Naive thymus-derived CD4-positive, alpha-beta T cell (primary cell): ENCODE measurements around the gene NEMP2. TPM values are rescaled to one million over a fixed set of nuclear protein-coding genes. Genes with fewer than 3 reads are reported as not detected.

Experiments used
- ATAC-seq: fragments of 150-1000 bp; cut with Tn5 transposase; 2 replicates; pipeline ENCODE4 v1.10.0; 2021; ENCODE audit warnings: mild to moderate bottlenecking, moderate library complexity
- CTCF ChIA-PET: fragments of 350-600 bp; sonication (Branson Sonifier 250); formaldehyde crosslinking; loops from one replicate; lab custom pipeline; 2021; ENCODE audit warnings: antibody characterized with exemption; lab: Charles Lee
- POLR2A ChIA-PET: fragments of 350-600 bp; sonication (Branson Sonifier 250); formaldehyde crosslinking; loops from one replicate; lab custom pipeline; 2021; ENCODE audit warnings: antibody characterized with exemption, inconsistent platforms; lab: Charles Lee
- DNase-seq, 9 donors: peaks; one replicate each; pipeline versions ENCODE4 v3.0.0 to v3.0.0-alpha.2; 2020 to 2022; ENCODE audit warnings: mixed read lengths in 1 of 9
- H3K27ac ChIP-seq: one replicate; pipeline ENCODE4 v1.7.0; 2013; ENCODE audit warnings: mild to moderate bottlenecking, low read depth, low read length, moderate library complexity
- H3K27me3 ChIP-seq, 2 donors: one replicate each; pipeline ENCODE4 v1.7.0; 2013; ENCODE audit warnings: low read length in 2 of 2, mild to moderate bottlenecking in 2 of 2, moderate library complexity in 2 of 2; ENCODE audit not compliant: control insufficient read depth in 2 of 2, insufficient read depth in 2 of 2
- H3K36me3 ChIP-seq, 3 experiments: 1 replicate in 2 of 3; 2 replicates in 1 of 3; pipeline ENCODE4 v1.7.0; 2013; ENCODE audit warnings: low read length in 3 of 3, mild to moderate bottlenecking in 3 of 3, moderate library complexity in 1 of 3; ENCODE audit not compliant: insufficient read depth in 3 of 3, control insufficient read depth in 2 of 3
- H3K4me1 ChIP-seq, 2 donors: one replicate each; pipeline ENCODE4 v1.7.0; 2013; ENCODE audit warnings: low read length in 2 of 2, mild to moderate bottlenecking in 2 of 2, moderate library complexity in 1 of 2; ENCODE audit not compliant: control insufficient read depth in 2 of 2, insufficient read depth in 2 of 2
- H3K4me3 ChIP-seq: 2 replicates; pipeline ENCODE4 v1.7.0; 2013; ENCODE audit warnings: mild to moderate bottlenecking, low read length
- H3K9me3 ChIP-seq, 3 experiments: 1 replicate in 2 of 3; 2 replicates in 1 of 3; pipeline ENCODE4 v1.7.0; 2013; ENCODE audit warnings: low read length in 3 of 3; ENCODE audit not compliant: control insufficient read depth in 2 of 3
- H3K27ac Mint-ChIP-seq, 9 donors: one replicate each; pipeline ENCODE4 v1.8.0; 2020 to 2022; ENCODE audit warnings: mixed read lengths in 9 of 9, mild to moderate bottlenecking in 8 of 9, moderate library complexity in 5 of 9, inconsistent platforms in 2 of 9
- H3K27me3 Mint-ChIP-seq, 5 donors: one replicate each; pipeline ENCODE4 v1.8.0; 2021 to 2022; ENCODE audit warnings: mixed read lengths in 5 of 5, mild to moderate bottlenecking in 1 of 5
- H3K36me3 Mint-ChIP-seq, 5 donors: one replicate each; pipeline ENCODE4 v1.8.0; 2020 to 2022; ENCODE audit warnings: mixed read lengths in 5 of 5, mild to moderate bottlenecking in 3 of 5, inconsistent platforms in 1 of 5
- H3K4me1 Mint-ChIP-seq, 7 donors: one replicate each; pipeline ENCODE4 v1.8.0; 2020 to 2022; ENCODE audit warnings: mixed read lengths in 7 of 7, mild to moderate bottlenecking in 3 of 7, inconsistent platforms in 1 of 7
- H3K4me3 Mint-ChIP-seq, 10 donors: one replicate each; pipeline ENCODE4 v1.8.0; 2020 to 2022; ENCODE audit warnings: mild to moderate bottlenecking in 10 of 10, mixed read lengths in 10 of 10, moderate library complexity in 6 of 10, inconsistent platforms in 2 of 10
- H3K9me3 Mint-ChIP-seq, 11 donors: one replicate each; pipeline ENCODE4 v1.8.0; 2020 to 2022; ENCODE audit warnings: mixed read lengths in 11 of 11, mild to moderate bottlenecking in 4 of 11, inconsistent platforms in 1 of 11, moderate library complexity in 1 of 11
- intact Hi-C, 2 donors: fragments of 100-400 bp; cut with micrococcal nuclease; formaldehyde crosslinking; loops; one replicate each; pipeline ENCODE4 v1.15.1; 2023
- polyA plus RNA-seq, 2 donors: library from polyadenylated mRNA; unstranded; fragments of 300-500 nt; fragmentation: Illumina TruSeq; gene quantifications; one replicate each; pipeline ENCODE4 v1.2.3, GENCODE V29; 2021
- total RNA-seq, 6 experiments: library from RNA in 5 of 6; stranded (reverse) in 5 of 6; gene quantifications; 1 replicate in 5 of 6; 2 replicates in 1 of 6; pipeline ENCODE4 v1.2.3 and lab custom pipeline; 2021 to 2026

NEMP2 gene
- total and polyA plus RNA-seq, 7 experiments from 2014 or later: 10.0 to 30.8 (median 17.3) TPM

- H3K9me3 ChIP-seq: no peaks in the 10 kb centered on the region
- ChIA-PET CTCF (no interaction called here), POLR2A (interaction anchor here (0.6 to 1.5 kb wide), 2 partner anchors 45 to 53 kb away, joined by 3 to 4 read pairs; partner anchors contain the start of gene NEMP2)
- Mint-ChIP-seq H3K9me3 (peaks cover 0 to 6% (median 0%) of the 10 kb centered on the region in 11 donors), H3K4me3 (peak overlapping the region in 4 of 10 donors; percentile 23 to 72 (median 60)), H3K27ac (peak overlapping the region in 2 of 9 donors; percentile 53 to 62), H3K27me3 (no peaks in the 10 kb centered on the region), H3K4me1 (peaks cover 18 to 52% (median 42%) of the 10 kb centered on the region in 7 donors), H3K36me3 (peaks cover 0 to 10% (median 0%) of the 10 kb centered on the region in 5 donors)
- no peak overlapping the region for H3K27ac ChIP-seq
- H3K27me3 ChIP-seq: no peaks in the 10 kb centered on the region
- no peak overlapping the region for H3K4me3 ChIP-seq
- H3K36me3 ChIP-seq: no peaks in the 10 kb centered on the region
- intact Hi-C loops: loop anchor here in 1 of 2 donors (5.0 kb wide), 1 partner anchor 43 kb away; no protein-coding TSS in a partner anchor
- peaks cover 10 to 17% of the 10 kb centered on the region in 2 donors for H3K4me1 ChIP-seq
- ATAC-seq (no peak), DNase-seq (no peak)
These were observed 44.5 kb upstream of the NEMP2 start for GRCh38 chr2:190579058-190579410.

- Mint-ChIP-seq H3K9me3 (peaks cover 0 to under 1% (median 0%) of the 10 kb centered on the region in 11 donors), H3K36me3 (peaks cover 0 to 4% (median 0%) of the 10 kb centered on the region in 5 donors), H3K27me3 (no peaks in the 10 kb centered on the region), H3K4me3 (peak overlapping the region in 8 of 10 donors; percentile 14 to 72 (median 52)), H3K4me1 (peaks cover 18 to 52% (median 42%) of the 10 kb centered on the region in 7 donors), H3K27ac (peak overlapping the region in 8 of 9 donors; percentile 8 to 81 (median 50))
- ATAC-seq (peak; percentile 84), DNase-seq (peak in 5 of 9 donors; percentile 11 to 23 (median 20))
- Histone ChIP-seq H3K4me3 (no peak overlapping the region), H3K27ac (peak overlapping the region; percentile 7), H3K27me3 (no peaks in the 10 kb centered on the region), H3K4me1 (peaks cover 10 to 17% of the 10 kb centered on the region in 2 donors), H3K9me3 (no peaks in the 10 kb centered on the region), H3K36me3 (no peaks in the 10 kb centered on the region)
- intact Hi-C loops: loop anchor here in 1 of 2 donors (5.0 kb wide), 1 partner anchor 44 kb away; no protein-coding TSS in a partner anchor
- POLR2A ChIA-PET: interaction anchor here (0.6 to 1.5 kb wide), 3 partner anchors 44 to 84 kb away, joined by 3 to 4 read pairs (median 3); partner anchors contain the start of gene NEMP2
- CTCF ChIA-PET: no interaction called here
These were observed 43.9 kb upstream of the NEMP2 start for GRCh38 chr2:190578158-190579057.

- Histone ChIP-seq H3K4me3 (no peak overlapping the region), H3K9me3 (no peaks in the 10 kb centered on the region), H3K27me3 (no peaks in the 10 kb centered on the region), H3K36me3 (no peaks in the 10 kb centered on the region), H3K4me1 (peaks cover 10 to 17% of the 10 kb centered on the region in 2 donors), H3K27ac (no peak overlapping the region)
- Mint-ChIP-seq H3K27ac (peak overlapping the region in 7 of 9 donors; percentile 12 to 76 (median 22)), H3K36me3 (peaks cover 0 to 6% (median 0%) of the 10 kb centered on the region in 5 donors), H3K4me1 (peaks cover 18 to 53% (median 45%) of the 10 kb centered on the region in 7 donors), H3K4me3 (peak overlapping the region in 2 of 10 donors; percentile 24 to 67), H3K27me3 (no peaks in the 10 kb centered on the region), H3K9me3 (no peaks in the 10 kb centered on the region)
- ATAC-seq (no peak), DNase-seq (no peak)
- intact Hi-C loops: loop anchor here in 1 of 2 donors (5.0 kb wide), 1 partner anchor 46 kb away; no protein-coding TSS in a partner anchor
- ChIA-PET CTCF (no interaction called here), POLR2A (interaction anchor here (0.7 kb wide), 1 partner anchor 23 kb away, joined by 4 read pairs; no protein-coding TSS in a partner anchor)
These were observed 42.1 kb upstream of the NEMP2 start for GRCh38 chr2:190576573-190576972.

- H3K27ac ChIP-seq: no peak overlapping the region
- CTCF ChIA-PET: interaction anchor here (0.6 to 1.1 kb wide), 2 partner anchors 16 to 69 kb away, joined by 3 read pairs; no protein-coding TSS in a partner anchor
These were observed 40.7 kb upstream of the NEMP2 start for GRCh38 chr2:190575263-190575662.

GRCh38 chr2:190574169-190574568 is 39.6 kb upstream of the NEMP2 start:
- H3K9me3 Mint-ChIP-seq: no peaks in the 10 kb centered on the region
- Histone ChIP-seq H3K27me3 (no peaks in the 10 kb centered on the region), H3K4me1 (peaks cover 10 to 17% of the 10 kb centered on the region in 2 donors), H3K36me3 (no peaks in the 10 kb centered on the region), H3K9me3 (no peaks in the 10 kb centered on the region), H3K27ac (no peak overlapping the region), H3K4me3 (no peak overlapping the region)
- no peak overlapping the region for H3K4me3 Mint-ChIP-seq
- H3K36me3 Mint-ChIP-seq: peaks cover 0 to 6% (median 0%) of the 10 kb centered on the region in 5 donors
- no peak for DNase-seq
- no peaks in the 10 kb centered on the region for H3K27me3 Mint-ChIP-seq
- peak overlapping the region in 2 of 9 donors; percentile 33 to 82 for H3K27ac Mint-ChIP-seq
- intact Hi-C loops: no loop called here
- CTCF ChIA-PET: no interaction called here
- POLR2A ChIA-PET: interaction anchor here (1.2 kb wide), 1 partner anchor 40 kb away, joined by 4 read pairs; no protein-coding TSS in a partner anchor
- H3K4me1 Mint-ChIP-seq: peaks cover 16 to 50% (median 44%) of the 10 kb centered on the region in 7 donors
- ATAC-seq: no peak

More at GRCh38 chr2:190575263-190575662, 40.7 kb upstream of the NEMP2 start:
- Mint-ChIP-seq H3K4me3 (peak overlapping the region in 7 of 10 donors; percentile 25 to 67 (median 61)), H3K27me3 (no peaks in the 10 kb centered on the region), H3K9me3 (no peaks in the 10 kb centered on the region), H3K36me3 (peaks cover 0 to 6% (median 0%) of the 10 kb centered on the region in 5 donors), H3K4me1 (peaks cover 18 to 54% (median 46%) of the 10 kb centered on the region in 7 donors), H3K27ac (peak overlapping the region in 8 of 9 donors; percentile 72 to 88 (median 81))
- peaks cover 10 to 17% of the 10 kb centered on the region in 2 donors for H3K4me1 ChIP-seq
- no peaks in the 10 kb centered on the region for H3K9me3 ChIP-seq
- no peaks in the 10 kb centered on the region for H3K36me3 ChIP-seq
- intact Hi-C loops: loop anchor here in 1 of 2 donors (5.0 kb wide), 1 partner anchor 47 kb away; no protein-coding TSS in a partner anchor
- POLR2A ChIA-PET: interaction anchor here (0.6 to 0.8 kb wide), 2 partner anchors 22 to 42 kb away, joined by 3 to 6 read pairs; no protein-coding TSS in a partner anchor
- ATAC-seq (peak; percentile 52), DNase-seq (peak in 5 of 9 donors; percentile 10 to 45 (median 31))
- H3K27me3 ChIP-seq: no peaks in the 10 kb centered on the region
- no peak overlapping the region for H3K4me3 ChIP-seq

GRCh38 chr2:190572246-190572645 is 37.7 kb upstream of the NEMP2 start:
- no peaks in the 10 kb centered on the region for H3K27me3 ChIP-seq
- Mint-ChIP-seq H3K9me3 (peaks cover 0 to 10% (median 7%) of the 10 kb centered on the region in 11 donors), H3K27ac (no peak overlapping the region), H3K36me3 (peaks cover 4 to 10% (median 5%) of the 10 kb centered on the region in 5 donors), H3K27me3 (no peaks in the 10 kb centered on the region), H3K4me3 (no peak overlapping the region), H3K4me1 (peaks cover 9 to 34% (median 28%) of the 10 kb centered on the region in 7 donors)
- peaks cover 0 to 4% of the 10 kb centered on the region in 2 donors for H3K4me1 ChIP-seq
- H3K4me3 ChIP-seq: no peak overlapping the region
- H3K9me3 ChIP-seq: no peaks in the 10 kb centered on the region
- no peak overlapping the region for H3K27ac ChIP-seq
- intact Hi-C loops: no loop called here
- CTCF ChIA-PET: no interaction called here
- POLR2A ChIA-PET: interaction anchor here (0.7 kb wide), 1 partner anchor 33 kb away, joined by 3 read pairs; no protein-coding TSS in a partner anchor
- no peak for DNase-seq
- ATAC-seq: no peak
- H3K36me3 ChIP-seq: no peaks in the 10 kb centered on the region
